ENCODE data around the gene TSPAN9.

Gene TSPAN9

GRCh38 chr12:3119756-3120601 lies 42.8 kb downstream of the TSPAN9 start:
- Histone ChIP-seq H3K4me1 (no peaks in the 10 kb centered on the region), H3K4me3 (no peak overlapping the region), H3K9me3 (no peaks in the 10 kb centered on the region), H3K36me3 (replicated peaks) (no peaks in the 10 kb centered on the region), H3K27me3 (ENCODE audit: low read depth) (no peaks in the 10 kb centered on the region)
- in situ Hi-C loops (cut with MboI; ENCODE audit: low sequenced_read_pairs) = no loop called here
- DNase-seq (ENCODE audit: low spot score in 2 of 2) = no peak

- no peaks in the 10 kb centered on the region for H3K9me3 ChIP-seq
- no peaks in the 10 kb centered on the region for H3K36me3 ChIP-seq (replicated peaks)
- H3K4me3 ChIP-seq = no peak overlapping the region
- DNase-seq (ENCODE audit: low spot score in 2 of 2) = no peak
- in situ Hi-C loops (cut with MboI; ENCODE audit: low sequenced_read_pairs) = no loop called here
- no peaks in the 10 kb centered on the region for H3K4me1 ChIP-seq
- no peaks in the 10 kb centered on the region for H3K27me3 ChIP-seq (ENCODE audit: low read depth)
Observed at GRCh38 chr12:3120701-3121100, 43.5 kb downstream of the TSPAN9 start.

- no peaks in the 10 kb centered on the region for H3K27me3 ChIP-seq (ENCODE audit: low read depth)
- no peak for DNase-seq (ENCODE audit: low spot score in 2 of 2)
- H3K4me3 ChIP-seq = no peak overlapping the region
- in situ Hi-C loops (cut with MboI; ENCODE audit: low sequenced_read_pairs) = no loop called here
- no peaks in the 10 kb centered on the region for H3K36me3 ChIP-seq (replicated peaks)
- H3K4me1 ChIP-seq = no peaks in the 10 kb centered on the region
- no peaks in the 10 kb centered on the region for H3K9me3 ChIP-seq
Observed at GRCh38 chr12:3122841-3123678, 45.9 kb downstream of the TSPAN9 start.

GRCh38 chr12:3123729-3124128 lies 46.5 kb downstream of the TSPAN9 start:
- no peak for DNase-seq (ENCODE audit: low spot score in 2 of 2)
- Histone ChIP-seq H3K4me1 (no peaks in the 10 kb centered on the region), H3K4me3 (no peak overlapping the region), H3K36me3 (replicated peaks) (no peaks in the 10 kb centered on the region), H3K27me3 (ENCODE audit: low read depth) (no peaks in the 10 kb centered on the region), H3K9me3 (no peaks in the 10 kb centered on the region)
- in situ Hi-C loops (cut with MboI; ENCODE audit: low sequenced_read_pairs) = no loop called here

GRCh38 chr12:3124917-3125316 lies 47.7 kb downstream of the TSPAN9 start:
- no peak overlapping the region for H3K4me3 ChIP-seq
- no peak for DNase-seq (ENCODE audit: low spot score in 2 of 2)
- H3K27me3 ChIP-seq (ENCODE audit: low read depth) = no peaks in the 10 kb centered on the region
- no peaks in the 10 kb centered on the region for H3K9me3 ChIP-seq
- H3K36me3 ChIP-seq (replicated peaks) = no peaks in the 10 kb centered on the region
- no peaks in the 10 kb centered on the region for H3K4me1 ChIP-seq
- in situ Hi-C loops (cut with MboI; ENCODE audit: low sequenced_read_pairs) = loop anchor here (25.0 kb wide), 1 partner anchor 662 kb away; no protein-coding TSS in a partner anchor

GRCh38 chr12:3125674-3126073 lies 48.5 kb downstream of the TSPAN9 start:
- in situ Hi-C loops (cut with MboI; ENCODE audit: low sequenced_read_pairs) = loop anchor here (25.0 kb wide), 1 partner anchor 662 kb away; no protein-coding TSS in a partner anchor
- no peaks in the 10 kb centered on the region for H3K27me3 ChIP-seq (ENCODE audit: low read depth)
- no peaks in the 10 kb centered on the region for H3K4me1 ChIP-seq
- no peaks in the 10 kb centered on the region for H3K9me3 ChIP-seq
- no peak overlapping the region for H3K4me3 ChIP-seq
- H3K36me3 ChIP-seq (replicated peaks) = no peaks in the 10 kb centered on the region
- DNase-seq (ENCODE audit: low spot score in 2 of 2) = no peak

GRCh38 chr12:3127832-3128231 lies 50.7 kb downstream of the TSPAN9 start:
- Histone ChIP-seq H3K27me3 (ENCODE audit: low read depth) (no peaks in the 10 kb centered on the region), H3K9me3 (no peaks in the 10 kb centered on the region), H3K36me3 (replicated peaks) (no peaks in the 10 kb centered on the region), H3K4me1 (no peaks in the 10 kb centered on the region), H3K4me3 (no peak overlapping the region)
- DNase-seq (ENCODE audit: low spot score in 2 of 2) = no peak
- in situ Hi-C loops (cut with MboI; ENCODE audit: low sequenced_read_pairs) = loop anchor here (25.0 kb wide), 1 partner anchor 659 kb away; no protein-coding TSS in a partner anchor

GRCh38 chr12:3128498-3129293 lies 51.5 kb downstream of the TSPAN9 start:
- Histone ChIP-seq H3K36me3 (replicated peaks) (no peaks in the 10 kb centered on the region), H3K4me1 (no peaks in the 10 kb centered on the region), H3K4me3 (no peak overlapping the region), H3K9me3 (no peaks in the 10 kb centered on the region), H3K27me3 (ENCODE audit: low read depth) (no peaks in the 10 kb centered on the region)
- in situ Hi-C loops (cut with MboI; ENCODE audit: low sequenced_read_pairs) = loop anchor here (25.0 kb wide), 1 partner anchor 659 kb away; no protein-coding TSS in a partner anchor
- no peak for DNase-seq (ENCODE audit: low spot score in 2 of 2)

- in situ Hi-C loops (cut with MboI; ENCODE audit: low sequenced_read_pairs) = loop anchor here (5.0 to 25.0 kb wide), 2 partner anchors 143 to 658 kb away; no protein-coding TSS in a partner anchor
- no peak overlapping the region for H3K4me3 ChIP-seq
- no peaks in the 10 kb centered on the region for H3K27me3 ChIP-seq (ENCODE audit: low read depth)
- DNase-seq (ENCODE audit: low spot score in 2 of 2) = no peak
- H3K9me3 ChIP-seq = no peaks in the 10 kb centered on the region
- H3K4me1 ChIP-seq = no peaks in the 10 kb centered on the region
- H3K36me3 ChIP-seq (replicated peaks) = no peaks in the 10 kb centered on the region
Observed at GRCh38 chr12:3129301-3130056, 52.3 kb downstream of the TSPAN9 start.

GRCh38 chr12:3130057-3130830 lies 53.1 kb downstream of the TSPAN9 start:
- H3K4me1 ChIP-seq = no peaks in the 10 kb centered on the region
- no peaks in the 10 kb centered on the region for H3K36me3 ChIP-seq (replicated peaks)
- H3K27me3 ChIP-seq (ENCODE audit: low read depth) = no peaks in the 10 kb centered on the region
- no peaks in the 10 kb centered on the region for H3K9me3 ChIP-seq
- in situ Hi-C loops (cut with MboI; ENCODE audit: low sequenced_read_pairs) = loop anchor here (5.0 to 25.0 kb wide), 2 partner anchors 142 to 657 kb away; no protein-coding TSS in a partner anchor
- DNase-seq (ENCODE audit: low spot score in 2 of 2) = no peak
- no peak overlapping the region for H3K4me3 ChIP-seq

- H3K4me1 ChIP-seq = no peaks in the 10 kb centered on the region
- no peak for DNase-seq (ENCODE audit: low spot score in 2 of 2)
- in situ Hi-C loops (cut with MboI; ENCODE audit: low sequenced_read_pairs) = loop anchor here (5.0 to 25.0 kb wide), 2 partner anchors 141 to 656 kb away; no protein-coding TSS in a partner anchor
- H3K36me3 ChIP-seq (replicated peaks) = no peaks in the 10 kb centered on the region
- no peaks in the 10 kb centered on the region for H3K27me3 ChIP-seq (ENCODE audit: low read depth)
- H3K9me3 ChIP-seq = no peaks in the 10 kb centered on the region
- no peak overlapping the region for H3K4me3 ChIP-seq
Observed at GRCh38 chr12:3131129-3131528, 54.0 kb downstream of the TSPAN9 start.

Data from HAP-1 (cell line).